ENCODE data around the gene CKLF.
"Not testable (repeated sequence)": the region's sequence is repeated elsewhere in the genome, so short reads cannot be mapped to it uniquely, and the experiment has no call there.

CKLF gene

GRCh38 chr16:66544016-66544757, 8.2 kb upstream of the CKLF start:
- no peak for DNase-seq

GRCh38 chr16:66547101-66547989, 5.0 kb upstream of the CKLF start:
- DNase-seq, result no peak

GRCh38 chr16:66548068-66548467, 4.3 kb upstream of the CKLF start:
- no peak for DNase-seq

- DNase-seq, result no peak
These were observed 3.5 kb upstream of the CKLF start for GRCh38 chr16:66548868-66549267.

GRCh38 chr16:66549284-66550131, 2.9 kb upstream of the CKLF start, which contains the start of gene TK2:
TSS of gene TK2 (minus strand) at chr16:66550122. CDS start at chr16:66550061, 61 bp downstream.
- peak; percentile 78 for DNase-seq

GRCh38 chr16:66551348-66551759, 1.0 kb upstream of the CKLF start:
- peak; percentile 26 for DNase-seq

- no peak for DNase-seq
These were observed 539 bp upstream of the CKLF start for GRCh38 chr16:66551788-66552285.

- no peak for DNase-seq
These were observed 847 bp downstream of the CKLF start for GRCh38 chr16:66553223-66553622.

GRCh38 chr16:66554021-66554420, 1.6 kb downstream of the CKLF start:
- DNase-seq, result no peak

GRCh38 chr16:66554495-66554894, 2.1 kb downstream of the CKLF start:
- no peak for DNase-seq

- no peak for DNase-seq
These were observed 7.7 kb downstream of the CKLF start for GRCh38 chr16:66560107-66560506.

GRCh38 chr16:66561381-66562080, 9.2 kb downstream of the CKLF start:
- DNase-seq, result no peak

- DNase-seq, result no peak
These were observed 10.0 kb downstream of the CKLF start for GRCh38 chr16:66562409-66562808.

- DNase-seq, result no peak
These were observed 10.6 kb downstream of the CKLF start for GRCh38 chr16:66562986-66563385.

GRCh38 chr16:66563574-66564334, 11.4 kb downstream of the CKLF start:
- DNase-seq, result no peak

GRCh38 chr16:66566051-66566901, 13.9 kb downstream of the CKLF start, which contains the start of gene CMTM1:
TSS of gene CMTM1 (plus strand) at chr16:66566439. CDS start at chr16:66566514, 75 bp downstream.
- no peak for DNase-seq

- not testable (repeated sequence) for DNase-seq
These were observed 14.9 kb downstream of the CKLF start for GRCh38 chr16:66567270-66567669.

GRCh38 chr16:66568355-66568754, 16.0 kb downstream of the CKLF start:
- no peak for DNase-seq

GRCh38 chr16:66569131-66569530, 16.8 kb downstream of the CKLF start:
- DNase-seq, result no peak

GRCh38 chr16:66569827-66570405, 17.5 kb downstream of the CKLF start:
- DNase-seq, result no peak

Data from NCI-H146 (cell line).